Measurements from ENCODE around the gene SELENOI.
"Not testable (repeated sequence)": the region's sequence is repeated elsewhere in the genome, so short reads cannot be mapped to it uniquely, and the experiment has no call there.

The SELENOI gene, protein sequence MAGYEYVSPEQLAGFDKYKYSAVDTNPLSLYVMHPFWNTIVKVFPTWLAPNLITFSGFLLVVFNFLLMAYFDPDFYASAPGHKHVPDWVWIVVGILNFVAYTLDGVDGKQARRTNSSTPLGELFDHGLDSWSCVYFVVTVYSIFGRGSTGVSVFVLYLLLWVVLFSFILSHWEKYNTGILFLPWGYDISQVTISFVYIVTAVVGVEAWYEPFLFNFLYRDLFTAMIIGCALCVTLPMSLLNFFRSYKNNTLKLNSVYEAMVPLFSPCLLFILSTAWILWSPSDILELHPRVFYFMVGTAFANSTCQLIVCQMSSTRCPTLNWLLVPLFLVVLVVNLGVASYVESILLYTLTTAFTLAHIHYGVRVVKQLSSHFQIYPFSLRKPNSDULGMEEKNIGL

DNA sequence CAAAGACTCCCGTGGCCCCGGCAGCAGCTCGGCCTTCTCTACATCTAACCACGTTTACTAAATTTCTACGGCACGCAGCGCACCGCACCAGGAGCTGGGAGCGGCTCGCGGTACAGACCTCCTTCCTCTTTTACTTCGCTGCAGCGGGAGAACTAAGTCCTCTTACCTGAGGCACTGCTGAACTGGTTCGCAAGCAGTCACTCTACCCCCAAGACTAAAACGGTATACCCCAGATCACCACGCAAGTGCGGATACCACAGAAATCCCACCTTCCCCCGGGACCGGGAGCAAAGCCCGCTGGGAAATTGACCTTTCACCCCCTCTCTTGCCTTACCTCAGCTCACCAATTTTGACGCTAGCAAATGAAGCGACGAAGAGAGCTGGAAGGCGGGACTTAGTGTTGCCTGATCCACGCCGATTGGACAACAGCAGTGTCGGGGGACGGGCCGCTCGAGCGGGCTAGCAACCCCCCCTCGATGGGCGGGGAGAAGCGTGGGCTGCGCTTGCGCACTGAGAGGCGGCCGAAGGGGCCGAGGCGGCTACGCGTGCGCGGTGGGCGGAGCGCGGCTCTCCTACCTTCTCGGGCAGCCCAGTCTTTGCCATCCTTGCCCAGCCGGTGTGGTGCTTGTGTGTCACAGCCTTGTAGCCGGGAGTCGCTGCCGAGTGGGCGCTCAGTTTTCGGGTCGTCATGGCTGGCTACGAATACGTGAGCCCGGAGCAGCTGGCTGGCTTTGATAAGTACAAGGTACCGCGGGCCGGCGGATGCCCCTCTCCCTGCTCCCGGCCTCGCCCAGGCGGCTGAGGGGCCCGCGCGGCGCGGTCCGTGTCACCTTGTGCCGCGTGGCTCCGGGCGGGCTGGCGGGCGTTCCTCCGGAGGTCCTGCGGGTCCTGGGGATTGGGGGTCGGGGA lies at the start of gene SELENOI:
Gene SELENOI, plus strand, starts transcription at position 599 of the 909 bp plus-strand sequence. Its CDS starts 90 bp downstream, at position 689.
- DNase-seq (ENCODE audit: low read depth), result peak; percentile 99

DNA sequence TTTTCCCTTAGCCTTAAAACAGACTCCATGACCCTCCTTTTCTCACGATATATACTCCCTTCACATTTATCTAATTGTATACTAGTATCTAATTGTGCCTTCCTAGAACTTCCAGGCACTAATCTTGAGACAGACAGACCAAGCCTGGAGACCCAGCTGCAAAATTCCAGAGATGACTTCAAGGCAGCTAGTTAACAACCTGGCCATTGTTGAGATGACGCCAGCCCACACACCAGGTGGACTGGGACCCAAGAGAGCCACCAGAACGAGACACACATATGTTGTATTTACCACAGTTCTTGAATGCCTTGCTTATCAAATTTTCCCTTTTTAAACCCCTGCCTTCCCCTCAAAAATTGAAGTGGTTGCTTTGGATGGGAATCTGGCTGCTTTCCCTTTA lies 48.9 kb upstream of the SELENOI start:
- DNase-seq (ENCODE audit: low read depth), result no peak

DNA sequence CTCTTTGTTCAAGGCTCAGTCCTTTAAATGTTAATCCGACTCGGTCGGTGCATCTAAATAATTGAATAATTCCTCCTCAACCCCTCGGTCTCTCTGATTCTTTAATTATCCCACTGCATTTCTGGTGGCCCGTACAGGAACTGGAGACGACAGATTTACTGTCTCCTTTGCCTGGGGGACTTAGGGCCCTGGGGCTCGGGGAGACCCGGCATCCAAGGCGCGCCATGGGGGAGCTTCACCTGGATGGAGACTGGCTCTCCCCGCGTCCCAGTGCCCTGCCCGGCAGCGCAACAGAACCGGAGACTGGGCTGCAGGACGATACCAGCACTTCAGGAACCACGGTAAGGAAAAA lies 47.7 kb upstream of the SELENOI start:
- no peak for DNase-seq (ENCODE audit: low read depth)

DNA sequence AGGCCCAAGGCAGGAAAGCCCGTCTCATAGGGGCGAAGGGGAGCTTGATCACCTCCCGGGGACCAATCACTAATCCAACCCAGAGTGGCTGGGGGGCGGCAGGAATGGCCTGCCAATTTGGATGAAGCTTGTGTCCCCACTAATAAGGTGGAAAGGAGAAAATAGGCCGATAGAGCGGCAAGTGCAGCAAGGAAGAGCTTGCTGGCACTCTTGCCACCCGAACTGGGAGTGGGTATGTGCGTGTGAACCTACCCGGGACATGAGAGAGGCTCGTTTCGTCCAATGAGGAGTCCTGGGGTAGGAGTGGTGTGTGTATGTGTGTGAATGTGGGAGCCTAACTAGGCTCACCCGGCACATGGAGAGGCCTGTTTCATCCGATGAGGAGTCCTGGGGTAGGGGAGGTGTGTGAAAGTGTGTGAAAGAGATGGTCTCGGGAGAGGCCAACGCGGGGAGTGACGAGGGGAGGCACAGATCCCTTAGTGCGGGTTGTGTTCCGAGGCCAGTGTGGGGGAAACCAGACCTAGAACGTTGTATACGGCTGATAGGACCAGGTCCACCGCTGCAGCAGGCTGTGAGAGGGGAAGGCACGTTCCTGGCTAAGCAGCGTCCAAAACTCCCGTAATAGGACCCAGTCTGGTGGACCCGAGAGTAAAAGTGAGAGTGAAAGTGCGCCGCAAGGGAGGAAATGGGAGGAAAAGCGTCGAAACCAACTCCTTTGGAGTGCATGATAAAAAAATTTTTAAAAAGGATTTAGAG lies 47.1 kb upstream of the SELENOI start:
- peak; percentile 28 for DNase-seq (ENCODE audit: low read depth)

DNA sequence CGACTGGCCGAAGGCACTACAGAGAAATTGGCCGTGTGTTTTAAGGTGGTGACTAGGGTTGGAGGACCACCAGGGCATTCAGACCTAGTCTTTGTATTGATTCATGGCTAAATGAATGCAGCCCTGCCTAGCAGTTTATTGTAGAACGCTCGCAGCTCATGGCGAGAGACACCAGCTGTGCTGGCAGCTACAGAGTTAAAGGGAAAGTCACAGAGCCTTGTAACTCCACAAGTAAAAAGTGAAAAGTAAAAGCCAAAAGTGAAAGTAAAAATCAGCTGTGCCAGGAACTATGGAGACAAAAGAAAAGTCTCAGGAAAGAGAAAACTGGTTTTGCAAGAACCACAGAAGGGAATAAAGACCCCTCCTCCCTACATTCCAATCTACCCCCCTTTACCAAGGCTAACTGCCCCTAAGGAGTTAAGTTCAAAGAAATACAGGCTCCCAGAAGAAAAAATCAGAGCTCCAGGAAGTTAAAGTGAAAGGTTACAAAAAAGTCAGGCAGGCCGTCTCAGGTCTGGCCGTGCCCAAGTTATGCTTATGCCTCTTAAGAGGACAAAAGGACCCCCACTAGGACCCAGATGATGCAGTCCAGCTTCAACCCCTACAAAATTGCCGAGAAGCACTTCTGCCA lies 46.4 kb upstream of the SELENOI start:
- DNase-seq (ENCODE audit: low read depth), result no peak

DNA sequence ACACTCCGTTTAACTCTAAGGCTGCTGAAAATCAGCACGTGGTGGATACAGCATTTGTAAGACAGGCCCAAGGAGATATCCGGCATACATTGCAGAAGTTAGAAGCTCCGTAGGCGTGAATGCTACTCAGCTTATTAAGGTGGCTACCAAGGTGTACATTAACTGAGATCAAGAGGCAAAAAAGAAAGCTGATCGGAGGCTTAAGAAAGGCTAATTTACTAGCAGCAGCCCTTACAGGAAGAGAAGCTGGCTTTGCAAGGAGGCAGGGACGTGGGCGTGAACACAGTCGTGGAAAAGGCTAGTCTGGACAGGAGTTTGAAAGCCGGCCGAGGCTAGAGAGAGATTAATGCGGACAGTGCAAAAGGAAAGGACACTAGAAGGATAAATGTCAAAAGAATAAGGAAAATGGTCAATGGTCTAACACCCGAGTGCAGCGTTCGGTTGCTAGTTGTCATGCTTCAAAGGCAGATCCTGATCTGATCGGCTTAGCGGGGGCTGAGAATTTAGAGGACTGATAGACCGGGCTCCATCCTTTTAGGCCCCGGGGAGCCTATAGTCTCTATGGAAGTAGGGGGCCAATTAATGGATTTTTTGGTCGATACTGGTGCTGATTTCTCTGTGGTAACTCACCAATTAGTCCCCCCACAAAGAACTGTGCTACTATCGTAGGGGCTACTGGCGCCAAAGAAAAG lies 45.6 kb upstream of the SELENOI start:
- DNase-seq (ENCODE audit: low read depth), result no peak

DNA sequence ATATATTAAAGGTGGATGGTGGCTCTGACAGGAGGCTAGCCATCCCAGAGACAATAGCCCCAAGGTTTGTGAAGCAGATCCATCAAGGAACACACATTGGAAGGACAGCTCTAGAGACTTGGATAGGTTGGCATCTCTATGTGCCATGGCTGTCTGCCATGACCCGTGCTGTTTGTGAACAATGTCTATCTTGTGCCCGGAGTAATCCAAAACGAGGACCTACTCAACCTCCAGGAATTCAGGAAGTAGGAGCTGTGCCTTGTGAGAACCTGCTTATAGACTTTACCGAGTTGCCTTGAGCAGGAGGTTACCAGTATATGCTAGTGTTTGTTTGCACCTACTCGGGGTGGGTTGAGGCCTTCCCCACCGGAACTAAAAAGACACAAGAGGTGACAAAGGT lies 43.1 kb upstream of the SELENOI start:
- DNase-seq (ENCODE audit: low read depth), result no peak

DNA sequence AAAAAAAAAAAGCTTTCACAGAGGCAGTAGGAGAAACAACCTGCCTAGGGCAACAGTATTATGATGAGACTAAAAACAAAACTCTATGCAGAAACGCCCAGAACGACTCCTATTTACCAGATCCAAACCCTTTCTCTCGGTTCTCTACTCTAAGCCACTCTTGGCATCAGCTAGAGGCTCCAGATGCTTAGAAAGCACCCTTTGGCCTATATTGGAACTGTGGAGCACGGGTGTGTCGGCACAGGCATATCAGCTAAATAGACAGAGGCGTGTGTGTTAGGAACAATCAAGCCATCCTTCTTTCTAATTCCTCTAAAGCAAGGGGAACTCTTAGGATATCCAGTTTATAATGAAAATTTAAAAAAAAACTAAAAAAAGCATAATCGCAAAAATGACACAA lies 40.8 kb upstream of the SELENOI start:
- DNase-seq (ENCODE audit: low read depth), result not testable (repeated sequence)

DNA sequence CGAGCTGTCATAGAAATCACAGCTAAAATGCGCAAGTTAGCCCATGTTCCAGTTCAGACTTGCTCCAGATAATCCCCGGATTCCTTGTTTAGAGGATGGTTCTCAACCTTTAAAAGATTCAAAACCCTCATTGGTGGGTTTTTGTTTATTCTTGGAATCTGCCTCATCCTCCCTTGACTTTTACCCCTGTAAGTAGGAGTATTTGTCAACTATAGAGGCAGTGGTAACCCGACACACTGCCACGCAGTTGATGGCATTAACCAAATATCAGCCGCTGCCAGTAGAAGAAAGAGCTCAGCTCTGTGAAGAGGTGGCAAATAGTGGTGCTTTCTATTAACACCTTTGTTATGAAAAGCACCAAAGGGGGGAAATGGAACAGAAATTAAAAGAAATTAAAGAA lies 40.4 kb upstream of the SELENOI start:
- no peak for DNase-seq (ENCODE audit: low read depth)

DNA sequence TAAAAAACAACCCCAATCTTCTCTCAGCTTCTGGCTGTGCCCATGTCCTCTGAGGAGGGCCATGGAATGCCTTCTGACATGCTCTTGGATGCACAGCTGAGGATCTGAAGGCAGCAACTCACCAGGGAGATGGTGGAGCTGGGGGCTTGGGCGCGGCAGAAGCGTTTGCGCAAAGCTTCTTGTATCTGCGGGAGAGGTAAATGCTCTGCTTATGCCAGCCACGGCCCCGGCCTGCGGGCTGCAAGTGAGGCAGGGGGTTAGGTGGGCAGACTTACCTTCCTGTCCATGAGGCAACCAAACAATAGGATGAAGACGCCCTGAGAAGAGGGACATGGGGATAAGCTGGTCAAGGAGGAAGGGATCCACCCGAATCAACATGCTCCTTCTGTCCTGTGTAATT lies 36.0 kb upstream of the SELENOI start:
- DNase-seq (ENCODE audit: low read depth), result no peak

DNA sequence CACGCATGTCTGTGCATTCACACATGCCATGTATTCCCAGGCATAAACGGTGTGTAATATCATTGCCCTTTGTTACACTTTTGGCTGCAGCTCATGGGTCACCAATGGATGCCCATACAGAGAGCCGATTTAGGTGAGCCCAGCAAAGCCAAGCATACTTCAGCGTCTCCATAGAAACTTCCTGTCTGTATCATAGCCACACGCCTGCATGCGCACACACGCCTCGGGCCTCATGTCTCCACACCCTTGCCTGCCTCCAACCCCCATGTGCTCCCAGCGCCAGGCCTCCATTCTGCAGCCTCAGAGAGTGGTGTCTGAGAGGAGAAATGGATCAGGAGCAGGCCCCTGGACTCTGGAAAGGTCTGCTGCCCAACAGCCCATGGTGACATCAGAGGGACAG lies 33.5 kb upstream of the SELENOI start:
- DNase-seq (ENCODE audit: low read depth), result no peak

DNA sequence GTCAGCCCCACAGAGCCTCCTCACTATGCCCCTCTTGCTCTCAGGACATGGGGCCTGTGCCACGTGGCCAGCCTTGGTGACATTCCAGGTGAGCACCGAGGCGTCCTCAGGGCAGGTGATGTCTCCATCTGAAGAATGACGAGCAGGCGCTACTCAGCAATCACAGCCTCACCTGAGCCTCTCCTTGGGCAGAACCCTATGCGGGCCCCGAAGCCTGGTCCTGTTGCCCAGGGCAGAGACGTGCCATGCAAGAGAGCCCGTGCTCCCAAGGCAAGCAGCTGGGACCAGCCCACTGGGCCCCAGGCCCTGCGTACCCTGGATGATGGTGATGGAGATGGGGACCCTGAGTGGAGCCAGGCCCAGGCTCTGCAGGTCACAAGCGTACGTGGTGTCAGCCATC lies 32.5 kb upstream of the SELENOI start:
- DNase-seq (ENCODE audit: low read depth), result no peak

DNA sequence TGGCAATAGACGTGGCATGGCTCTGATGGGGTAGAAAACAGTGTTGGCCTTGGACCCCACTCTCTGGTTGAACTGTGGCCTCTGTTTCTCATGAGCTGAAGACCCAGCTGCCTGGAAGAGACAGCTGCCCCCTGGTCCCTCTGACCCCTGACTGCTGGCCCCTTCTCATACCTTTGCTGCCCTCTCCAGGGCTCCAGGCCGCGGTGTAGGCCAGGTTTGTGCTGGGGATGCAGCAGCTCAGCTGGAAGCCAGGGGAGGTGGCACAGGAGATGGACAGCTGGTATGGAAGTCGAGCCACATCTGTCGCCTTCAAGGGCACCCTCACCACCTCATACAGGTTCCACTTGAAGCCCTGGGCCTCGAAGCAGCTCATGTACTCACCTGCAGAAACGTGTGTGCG lies 31.7 kb upstream of the SELENOI start:
- no peak for DNase-seq (ENCODE audit: low read depth)

DNA sequence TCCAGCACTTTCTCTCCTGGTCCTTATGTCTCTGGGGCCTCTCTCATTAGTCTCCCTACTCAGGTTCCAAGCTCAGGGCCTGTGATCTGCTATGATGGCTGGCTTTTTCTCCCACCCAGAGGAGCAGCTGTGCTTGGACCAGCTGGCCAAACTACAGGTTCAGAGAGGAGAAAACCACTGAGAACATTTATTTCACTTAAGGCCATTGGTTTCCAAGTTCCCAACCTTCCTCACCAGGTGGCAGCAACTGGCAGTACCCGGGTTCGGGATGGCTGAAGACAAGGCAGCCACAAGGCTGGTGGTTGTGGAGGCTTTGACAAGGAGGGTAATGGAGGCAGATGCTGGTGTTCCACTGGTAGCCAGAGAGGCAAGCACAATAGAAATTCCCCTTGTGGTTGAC lies 29.9 kb upstream of the SELENOI start:
- DNase-seq (ENCODE audit: low read depth), result no peak

DNA sequence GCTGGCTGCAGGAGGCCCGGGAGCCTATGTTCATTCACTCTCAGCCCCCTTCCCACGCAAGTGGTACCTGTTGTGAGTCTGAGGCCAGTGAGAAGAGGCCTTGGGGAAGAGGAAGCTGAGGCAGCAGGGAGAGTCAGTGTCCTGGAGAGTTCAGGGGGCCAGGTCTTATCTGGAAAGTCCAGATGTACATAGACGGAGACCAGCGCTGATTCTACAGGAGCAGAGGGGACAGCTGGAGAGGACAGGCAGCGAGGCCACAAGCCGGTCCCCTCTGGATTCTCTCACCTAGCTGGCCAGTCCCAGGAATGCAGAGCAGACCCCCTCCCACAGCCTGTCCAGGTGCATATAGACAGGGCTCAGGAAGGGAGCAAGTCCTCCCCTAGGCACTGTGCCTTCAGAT lies 29.1 kb upstream of the SELENOI start:
- no peak for DNase-seq (ENCODE audit: low read depth)

DNA sequence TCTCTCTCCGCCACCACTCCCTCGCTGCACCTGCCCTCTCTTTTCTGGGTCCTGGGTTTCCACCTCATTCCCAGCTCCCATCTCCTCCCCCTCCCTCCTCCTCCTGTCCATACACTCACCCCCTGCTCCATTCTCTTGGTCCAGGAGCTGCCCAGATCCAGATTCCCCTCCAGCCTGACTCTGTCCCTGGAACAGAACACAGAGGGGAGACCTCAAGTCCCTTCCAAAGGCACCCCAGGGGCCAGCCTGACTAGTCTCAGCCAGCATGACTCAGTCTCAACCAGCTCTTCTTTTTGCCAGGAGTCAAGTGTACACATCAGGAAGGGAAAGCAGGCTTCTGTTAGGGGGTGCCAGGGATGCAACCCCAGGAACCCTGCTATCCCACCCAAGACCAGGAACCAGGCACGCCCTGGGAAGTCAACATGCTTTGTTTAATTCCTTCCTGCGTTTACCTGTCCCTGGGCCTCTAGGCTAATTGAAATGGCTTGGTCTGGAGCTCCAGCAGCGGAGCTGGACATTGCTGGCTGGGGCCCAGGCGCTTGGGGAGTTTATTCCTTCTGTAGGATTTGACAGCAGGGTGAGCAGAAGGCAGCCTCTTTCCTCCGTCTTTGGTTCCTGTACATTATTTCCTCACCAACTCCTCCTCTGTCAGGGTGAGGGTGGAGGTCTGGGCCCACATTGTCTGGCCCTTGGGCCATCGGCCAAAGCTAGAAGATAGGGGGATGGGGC lies 28.4 kb upstream of the SELENOI start:
- DNase-seq (ENCODE audit: low read depth), result no peak

DNA sequence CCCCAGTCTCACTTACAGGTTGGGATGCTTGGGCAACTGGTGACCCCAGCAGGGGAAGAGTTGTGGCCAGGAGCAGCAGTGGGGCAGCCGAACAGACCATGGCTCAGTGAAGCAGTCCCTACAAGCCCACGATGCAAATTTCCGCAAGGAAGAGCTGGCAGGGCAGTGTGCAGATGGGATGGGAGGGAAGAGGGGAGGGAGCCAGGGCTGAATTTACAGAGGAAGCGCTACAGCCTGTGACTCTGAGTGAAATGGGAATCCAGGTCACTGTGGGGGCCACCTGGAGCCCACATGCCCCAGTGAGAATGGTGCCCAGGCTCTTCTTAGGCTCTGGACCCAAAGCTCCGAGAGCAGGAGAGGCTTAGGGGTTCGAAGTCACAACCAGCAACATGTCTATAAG lies 27.0 kb upstream of the SELENOI start:
- no peak for DNase-seq (ENCODE audit: low read depth)

DNA sequence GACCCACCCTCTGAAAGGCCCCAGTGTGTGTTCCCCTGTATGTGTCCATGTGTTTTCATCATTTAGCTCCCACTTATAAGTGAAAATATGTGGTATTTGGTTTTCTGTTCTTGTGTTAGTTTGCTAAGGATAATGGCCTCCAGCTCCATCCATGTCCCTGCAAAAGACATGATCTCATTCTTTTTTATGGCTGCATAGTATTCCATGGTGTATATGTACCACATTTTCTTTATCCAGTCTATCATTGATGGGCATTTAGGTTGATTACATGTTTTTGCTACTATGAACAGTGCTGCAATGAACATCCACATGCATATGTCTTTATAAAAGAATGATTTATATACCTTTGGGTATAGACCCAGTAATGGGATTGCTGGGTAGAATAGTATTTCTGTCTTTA lies 21.5 kb upstream of the SELENOI start:
- DNase-seq (ENCODE audit: low read depth), result not testable (repeated sequence)

DNA sequence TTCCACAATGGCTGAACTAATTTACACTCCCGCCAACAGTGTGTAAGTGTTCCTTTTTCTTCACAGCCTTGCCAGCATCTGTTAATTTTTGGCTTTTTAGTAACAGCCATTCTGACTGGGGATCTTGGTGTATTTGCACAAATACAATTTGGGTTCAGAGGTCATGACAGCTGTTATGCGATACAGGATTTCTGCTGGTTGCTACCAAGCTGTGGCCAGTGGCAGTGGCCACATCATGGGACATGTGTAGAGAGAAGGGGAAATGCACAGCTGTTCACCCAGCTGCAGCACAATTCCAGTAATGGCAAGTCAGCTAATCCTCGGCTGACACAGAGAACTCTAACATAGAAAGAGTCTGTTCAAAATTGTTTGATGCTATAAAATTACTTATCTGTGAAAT lies 21.0 kb upstream of the SELENOI start:
- DNase-seq (ENCODE audit: low read depth), result no peak

DNA sequence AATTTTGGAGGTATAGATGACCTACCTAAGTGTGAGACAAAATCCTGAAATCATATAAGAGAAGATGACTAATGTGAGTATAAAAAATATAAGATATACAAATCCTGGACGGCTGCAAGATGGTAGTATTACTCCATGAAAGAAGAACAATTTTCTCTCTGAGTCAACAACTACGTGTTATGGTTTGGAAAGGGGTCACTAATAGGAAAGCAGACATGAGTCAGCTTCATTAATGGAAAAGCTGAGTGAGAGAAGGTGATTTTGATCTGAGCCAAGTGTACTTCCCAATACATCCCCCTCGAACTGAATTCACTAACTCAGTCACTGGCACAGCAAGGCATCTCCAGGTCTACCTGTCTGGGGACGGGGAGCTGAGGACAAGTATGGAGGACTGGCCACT lies 20.1 kb upstream of the SELENOI start:
- DNase-seq (ENCODE audit: low read depth), result no peak

DNA sequence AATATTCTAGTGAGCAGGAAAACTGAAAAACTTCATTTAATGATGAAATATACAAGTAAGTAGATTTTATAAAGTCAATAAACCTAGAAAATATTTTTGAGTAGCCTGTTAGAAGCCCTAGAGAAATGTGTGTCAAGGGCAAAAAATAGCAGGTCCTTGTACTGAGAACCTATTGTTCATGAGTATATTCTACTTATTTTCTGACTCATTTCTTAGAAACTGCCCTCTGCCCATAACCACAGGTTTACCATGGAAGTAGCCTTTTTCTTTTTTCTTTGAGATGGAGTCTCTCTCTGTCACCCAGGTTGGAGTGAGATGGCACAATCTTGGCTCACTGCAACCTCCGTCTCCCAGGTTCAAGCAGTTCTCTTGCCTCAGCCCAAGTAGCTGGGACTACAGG lies 19.4 kb upstream of the SELENOI start:
- no peak for DNase-seq (ENCODE audit: low read depth)

Data from stimulated activated CD4-positive, alpha-beta T cell treated with anti-CD3 and anti-CD28 coated beads, Interleukin-2, amount 100 ng/mL, for 4 hours (primary cell).